GM12864 (cell line): ENCODE results near the gene KLF14.
"Not testable (repeated sequence)": the region's sequence is repeated elsewhere in the genome, so short reads cannot be mapped to it uniquely, and the experiment has no call there.

Experiments
- DNase-seq: peaks from one replicate; pipeline ENCODE4 v3.0.0-alpha.2; 2011; ENCODE audit warnings: low read depth
- H3K4me3 ChIP-seq: 2 replicates; pipeline ENCODE4 v1.5.1; 2011; ENCODE audit warnings: mild to moderate bottlenecking, low read depth, low read length, control low read depth
- TF ChIP-seq, protein P1 (sequence below): IDR thresholded peaks from 2 replicates; pipeline ENCODE4 v1.5.1; 2011; ENCODE audit warnings: low read depth, mild to moderate bottlenecking, moderate library complexity, low read length, control low read depth, inconsistent platforms; ENCODE audit errors: missing control alignments

Gene KLF14

DNA sequence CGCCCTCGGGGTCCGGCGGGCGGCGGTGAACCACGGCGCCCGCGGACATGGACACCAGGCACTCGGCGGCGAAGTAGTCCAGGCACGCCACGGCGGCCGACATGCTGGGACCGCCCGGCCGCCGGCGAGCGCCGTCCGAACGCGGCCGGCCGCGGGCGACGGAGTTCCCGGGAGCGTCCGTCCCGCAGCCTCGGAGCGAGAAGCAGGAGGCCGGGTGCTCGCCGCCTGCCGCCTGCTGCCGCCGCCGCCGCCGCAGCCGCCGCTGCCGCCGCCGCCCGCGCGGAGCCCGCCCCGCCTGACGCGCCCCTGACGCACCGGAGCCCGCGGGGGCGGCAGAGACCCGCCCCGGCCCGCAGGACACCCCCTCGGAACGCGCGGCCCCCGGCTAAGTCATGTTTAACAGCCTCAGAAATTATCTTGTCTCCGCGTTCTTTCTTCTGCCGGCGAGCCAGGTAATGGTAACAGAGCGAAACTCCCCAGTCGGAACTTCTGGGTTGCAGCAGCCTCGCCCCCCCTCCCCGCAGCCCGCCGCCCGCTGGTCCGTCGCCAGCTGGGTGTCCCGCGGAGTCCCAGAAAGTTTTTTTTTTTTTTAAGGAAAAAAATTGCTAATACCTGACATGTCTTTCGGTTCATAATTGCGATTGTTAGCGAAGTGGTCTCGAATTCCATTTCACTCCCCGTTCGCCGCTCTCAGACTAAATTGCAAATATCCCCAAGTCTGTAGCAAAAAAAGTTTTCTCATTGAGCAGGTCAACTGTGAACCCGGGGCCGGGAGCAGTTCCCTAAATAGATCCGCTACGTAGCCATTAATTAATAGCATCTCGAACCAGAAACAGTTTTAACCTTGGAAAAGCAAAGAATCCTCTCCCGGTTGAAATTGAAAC is at the start of gene KLF14:
Gene KLF14 (minus strand): TSS at position 277 of the 884 bp plus-strand sequence. CDS start 174 bp downstream, at position 103.
- TF ChIP-seq, protein P1, sequence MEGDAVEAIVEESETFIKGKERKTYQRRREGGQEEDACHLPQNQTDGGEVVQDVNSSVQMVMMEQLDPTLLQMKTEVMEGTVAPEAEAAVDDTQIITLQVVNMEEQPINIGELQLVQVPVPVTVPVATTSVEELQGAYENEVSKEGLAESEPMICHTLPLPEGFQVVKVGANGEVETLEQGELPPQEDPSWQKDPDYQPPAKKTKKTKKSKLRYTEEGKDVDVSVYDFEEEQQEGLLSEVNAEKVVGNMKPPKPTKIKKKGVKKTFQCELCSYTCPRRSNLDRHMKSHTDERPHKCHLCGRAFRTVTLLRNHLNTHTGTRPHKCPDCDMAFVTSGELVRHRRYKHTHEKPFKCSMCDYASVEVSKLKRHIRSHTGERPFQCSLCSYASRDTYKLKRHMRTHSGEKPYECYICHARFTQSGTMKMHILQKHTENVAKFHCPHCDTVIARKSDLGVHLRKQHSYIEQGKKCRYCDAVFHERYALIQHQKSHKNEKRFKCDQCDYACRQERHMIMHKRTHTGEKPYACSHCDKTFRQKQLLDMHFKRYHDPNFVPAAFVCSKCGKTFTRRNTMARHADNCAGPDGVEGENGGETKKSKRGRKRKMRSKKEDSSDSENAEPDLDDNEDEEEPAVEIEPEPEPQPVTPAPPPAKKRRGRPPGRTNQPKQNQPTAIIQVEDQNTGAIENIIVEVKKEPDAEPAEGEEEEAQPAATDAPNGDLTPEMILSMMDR: no peak
- peak within 1 kb of the TSS; percentile 60 for H3K4me3 ChIP-seq
- no peak for DNase-seq

DNA sequence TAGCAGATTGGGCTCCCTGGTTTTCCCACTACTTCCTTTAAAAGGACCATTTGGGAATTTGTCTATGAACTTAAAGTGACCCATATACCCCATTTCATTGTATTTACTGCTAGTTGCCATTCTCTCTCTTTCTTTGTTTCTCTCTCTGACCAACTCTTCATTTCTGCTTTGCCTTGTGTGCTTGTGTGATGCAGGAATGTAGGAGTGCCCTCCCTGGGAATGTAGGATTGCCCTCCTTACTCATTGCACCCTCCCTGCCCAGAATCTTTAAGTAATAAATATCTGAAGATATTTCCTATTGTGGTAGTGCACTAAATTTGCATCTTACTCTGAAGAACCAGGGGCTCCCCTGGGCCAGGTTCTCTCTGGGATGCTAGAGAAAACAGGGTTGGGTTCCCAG is 47.3 kb upstream of the KLF14 start:
- TF ChIP-seq, protein P1: no peak
- no peak for DNase-seq
- no peak overlapping the region for H3K4me3 ChIP-seq

DNA sequence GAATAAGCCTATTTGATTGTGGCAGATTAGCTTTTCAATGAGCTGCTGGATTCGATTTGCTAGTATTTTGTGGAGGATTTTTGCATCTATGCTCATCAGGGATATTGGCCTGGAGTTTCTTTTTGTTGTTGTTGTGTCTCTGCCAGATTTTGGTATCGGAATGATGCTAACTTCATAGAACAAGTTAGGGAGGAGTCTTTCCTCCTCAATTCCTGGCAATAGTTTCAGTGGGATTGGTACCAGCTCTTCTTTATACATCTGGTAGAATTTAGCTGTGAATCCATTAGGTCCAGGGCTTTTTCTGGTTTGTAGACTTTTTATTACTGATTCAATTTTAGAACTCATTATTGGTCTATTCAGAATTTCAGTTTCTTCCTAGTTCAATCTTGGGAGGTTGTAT is 43.4 kb upstream of the KLF14 start:
- no peak for DNase-seq
- H3K4me3 ChIP-seq: no peak overlapping the region
- TF ChIP-seq, protein P1: no peak

DNA sequence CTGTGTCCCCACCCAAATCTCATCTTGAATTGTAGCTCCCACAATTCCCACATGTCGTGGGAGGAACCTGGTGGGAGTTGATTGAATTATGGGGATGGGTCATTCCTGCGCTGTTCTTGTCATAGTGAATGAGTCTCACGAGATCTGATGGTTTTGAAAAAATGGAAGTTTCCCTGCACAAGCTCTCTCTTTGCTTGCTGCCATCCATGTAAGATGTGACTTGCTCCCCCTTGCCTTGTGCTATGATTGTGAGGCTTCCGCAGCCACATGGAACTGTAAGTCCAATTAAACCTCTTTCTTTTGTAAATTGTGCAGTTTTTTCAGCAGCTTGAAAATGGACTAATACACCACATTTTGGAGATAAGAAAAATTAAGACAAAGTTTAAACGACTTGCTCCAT is 38.4 kb upstream of the KLF14 start:
- H3K4me3 ChIP-seq, DNase-seq: not testable (repeated sequence)

DNA sequence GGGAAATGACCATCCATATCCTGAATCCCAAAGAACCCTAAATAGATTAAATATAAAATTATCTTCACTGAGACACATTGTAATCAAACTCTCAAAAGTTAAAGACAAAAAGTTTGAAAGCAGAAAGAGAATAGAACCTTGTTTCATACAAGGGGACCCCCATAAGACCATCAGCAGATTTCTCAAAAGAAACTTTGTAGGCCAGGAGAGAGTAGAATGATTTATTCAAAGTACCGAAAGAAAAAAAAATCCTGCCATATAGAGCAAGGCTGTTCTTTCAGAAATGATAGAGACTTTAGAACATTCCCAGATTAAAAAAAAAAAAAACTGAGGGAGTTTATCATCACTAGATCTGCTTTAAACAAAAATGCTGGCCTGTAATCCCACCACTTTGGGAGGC is 34.8 kb upstream of the KLF14 start:
- H3K4me3 ChIP-seq: no peak overlapping the region
- TF ChIP-seq, protein P1: no peak

DNA sequence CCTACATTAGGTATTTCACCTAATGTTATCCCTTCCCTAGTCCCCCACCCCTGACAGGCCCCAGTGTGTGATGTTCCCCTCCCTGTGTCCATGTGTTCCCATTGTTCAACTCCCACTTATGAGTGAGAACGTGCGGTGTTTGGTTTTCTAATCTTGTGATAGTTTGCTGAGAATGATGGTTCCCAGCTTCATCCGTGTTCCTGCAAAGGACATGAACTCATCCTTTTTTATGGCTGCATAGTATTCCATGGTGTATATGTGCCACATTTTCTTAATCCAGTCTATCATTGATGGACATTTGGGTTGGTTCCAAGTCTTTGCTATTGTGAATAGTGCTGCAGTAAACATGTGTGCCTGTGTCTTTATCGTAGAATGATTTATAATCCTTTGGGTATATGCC is 30.6 kb upstream of the KLF14 start:
- H3K4me3 ChIP-seq, DNase-seq: not testable (repeated sequence)

More for the DNA sequence above, 34.8 kb upstream of the KLF14 start:
- DNase-seq: no peak

DNA sequence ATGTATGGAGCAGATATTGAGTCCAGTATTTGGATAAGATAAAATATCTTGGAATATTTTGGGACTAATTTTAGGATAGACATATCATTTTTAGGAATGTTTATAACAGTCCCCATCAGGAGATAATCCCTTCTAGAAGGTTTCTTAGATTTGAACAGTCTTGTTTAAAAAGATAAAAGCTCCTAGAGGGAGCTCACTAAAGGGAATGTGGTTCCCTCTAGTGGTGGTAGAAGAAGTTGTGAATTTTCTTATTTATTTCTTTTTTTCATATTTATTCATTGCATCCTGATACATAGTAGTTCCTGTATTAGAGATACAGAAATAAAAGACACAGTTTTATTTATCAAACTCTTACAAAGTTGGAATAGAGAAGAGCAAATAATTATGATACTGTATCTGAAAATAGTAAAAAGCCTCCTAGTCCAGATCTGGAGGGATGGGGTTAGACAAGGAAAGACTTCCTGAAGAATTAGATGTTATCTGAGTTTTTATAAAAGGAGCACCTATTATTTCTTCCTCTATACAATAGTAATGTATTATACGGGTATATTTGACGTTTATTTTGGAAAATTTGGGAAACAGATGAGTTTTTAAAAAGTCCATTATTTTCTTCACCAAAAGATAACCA is 24.5 kb upstream of the KLF14 start:
- TF ChIP-seq, protein P1: peak; percentile 48
- no peak overlapping the region for H3K4me3 ChIP-seq
- peak; percentile 34 for DNase-seq

DNA sequence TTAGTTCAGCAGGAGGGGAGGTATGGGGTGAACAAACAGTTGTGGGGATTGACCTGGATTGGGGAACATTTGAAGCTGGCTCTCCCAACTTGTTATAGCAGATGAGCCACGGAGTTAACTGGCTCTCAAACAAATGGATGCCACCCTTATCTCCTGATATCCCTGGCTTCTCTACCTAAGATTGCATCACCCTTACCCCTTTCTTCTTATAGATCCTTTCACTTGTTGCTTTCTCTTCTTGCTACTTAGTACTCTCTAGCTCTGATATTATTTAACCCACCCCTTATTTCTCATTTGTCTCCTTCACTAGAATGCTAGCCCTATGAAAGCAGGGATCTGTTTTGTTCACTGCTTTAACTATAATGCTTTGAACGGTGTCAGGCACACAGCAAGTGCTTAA is 22.3 kb upstream of the KLF14 start:
- TF ChIP-seq, protein P1: no peak
- no peak overlapping the region for H3K4me3 ChIP-seq
- DNase-seq: no peak
